ENCODE measurements around the gene OTUD3.
A peak's percentile ranks its signal among the peaks of the same experiment; 100 is the strongest.
"Not testable (repeated sequence)": the region's sequence is repeated elsewhere in the genome, so short reads cannot be mapped to it uniquely, and the experiment has no call there.

Gene OTUD3

GRCh38 chr1:19920132-19920710 lies 38.0 kb downstream of the OTUD3 start:
- DNase-seq = no peak

GRCh38 chr1:19921310-19921709 lies 39.1 kb downstream of the OTUD3 start:
- peak; percentile 92 for DNase-seq

GRCh38 chr1:19922015-19922688 lies 40.0 kb downstream of the OTUD3 start:
- DNase-seq = peak; percentile 49

GRCh38 chr1:19923137-19923952 lies 41.1 kb downstream of the OTUD3 start, which contains the start of gene PLA2G2E:
TSS of gene PLA2G2E (minus strand) at chr1:19923617. CDS start at chr1:19923559, 58 bp downstream.
- DNase-seq = no peak

- no peak for DNase-seq
These were observed 41.8 kb downstream of the OTUD3 start for GRCh38 chr1:19923953-19924346.

GRCh38 chr1:19925342-19926070 lies 43.3 kb downstream of the OTUD3 start:
- DNase-seq = no peak

GRCh38 chr1:19926296-19927129 lies 44.3 kb downstream of the OTUD3 start:
- no peak for DNase-seq

GRCh38 chr1:19927130-19927421 lies 44.9 kb downstream of the OTUD3 start:
- not testable (repeated sequence) for DNase-seq

- no peak for DNase-seq
These were observed 50.7 kb downstream of the OTUD3 start for GRCh38 chr1:19932866-19933265.

- no peak for DNase-seq
These were observed 52.1 kb downstream of the OTUD3 start for GRCh38 chr1:19934336-19934735.

- no peak for DNase-seq
These were observed 54.0 kb downstream of the OTUD3 start for GRCh38 chr1:19936061-19936750.

GRCh38 chr1:19938472-19938871 lies 56.3 kb downstream of the OTUD3 start:
- DNase-seq = no peak

- no peak for DNase-seq
These were observed 58.5 kb downstream of the OTUD3 start for GRCh38 chr1:19940486-19941205.

- DNase-seq = no peak
These were observed 59.0 kb downstream of the OTUD3 start for GRCh38 chr1:19941206-19941568.

- DNase-seq = no peak
These were observed 59.9 kb downstream of the OTUD3 start for GRCh38 chr1:19942088-19942487.

- DNase-seq = no peak
These were observed 60.5 kb downstream of the OTUD3 start for GRCh38 chr1:19942657-19943056.

GRCh38 chr1:19945914-19946313 lies 63.7 kb downstream of the OTUD3 start:
- no peak for DNase-seq

GRCh38 chr1:19946331-19946751 lies 64.1 kb downstream of the OTUD3 start:
- DNase-seq = no peak

GRCh38 chr1:19946971-19947370 lies 64.8 kb downstream of the OTUD3 start:
- no peak for DNase-seq

GRCh38 chr1:19949016-19949415 lies 66.8 kb downstream of the OTUD3 start:
- DNase-seq = no peak

- no peak for DNase-seq
These were observed 71.9 kb downstream of the OTUD3 start for GRCh38 chr1:19954059-19954458.

All from DMS79 treated with DMSO at 0.1 percent for 48 hours (cell line).